H1 (cell line): ENCODE results near the gene RSPH6A. TPM values are rescaled to one million over a fixed set of nuclear protein-coding genes. Genes with fewer than 3 reads are reported as not detected.
A peak's percentile ranks its signal among the peaks of the same experiment; 100 is the strongest.

ENCODE experiments used
- CTCF ChIA-PET: fragments of 300-600 bp; sonication (Branson Sonifier 250); formaldehyde crosslinking; loops from one replicate; lab custom pipeline; 2021; ENCODE audit not compliant: partially characterized antibody; lab: Charles Lee
- POLR2A ChIA-PET: fragments of 300-600 bp; sonication (Branson Sonifier 250); formaldehyde crosslinking; loops from one replicate; lab custom pipeline; 2021; ENCODE audit warnings: inconsistent platforms; ENCODE audit not compliant: partially characterized antibody; lab: Charles Lee
- DNase-seq, 2 experiments: peaks; one replicate each; pipeline versions ENCODE4 v3.0.0 to v3.0.0-alpha.2; 2010 to 2022; ENCODE audit warnings: low spot score in 2 of 2, low read depth in 1 of 2, mixed read lengths in 1 of 2
- FAIRE-seq: peaks from 2 replicates; lab custom pipeline; 2011; peaks lifted over from hg19 to GRCh38; lab: Jason Lieb, UNC
- H2AFZ ChIP-seq: 2 replicates; pipeline ENCODE4 v1.8.1; 2012; ENCODE audit warnings: low read length, inconsistent platforms
- H2AK5ac ChIP-seq: 2 replicates; pipeline ENCODE4 v1.6.1; 2013; ENCODE audit warnings: low read depth, low read length
- H2BK120ac ChIP-seq: replicated peaks from 2 replicates; pipeline ENCODE3; 2013; ENCODE audit warnings: low read depth, low read length, inconsistent platforms
- H2BK12ac ChIP-seq: 2 replicates; pipeline ENCODE4 v1.6.1; 2013; ENCODE audit warnings: low read depth, low read length
- H2BK15ac ChIP-seq: 2 replicates; pipeline ENCODE4 v1.6.1; 2013; ENCODE audit warnings: low read length
- H2BK20ac ChIP-seq: 2 replicates; pipeline ENCODE4 v1.6.1; 2013; ENCODE audit warnings: low read length
- H2BK5ac ChIP-seq: 2 replicates; pipeline ENCODE4 v1.6.1; 2013; ENCODE audit warnings: low read depth, low read length
- H3K14ac ChIP-seq: 2 replicates; pipeline ENCODE4 v1.6.1; 2013; ENCODE audit warnings: inconsistent platforms; ENCODE audit not compliant: insufficient read length
- H3K18ac ChIP-seq: 2 replicates; pipeline ENCODE4 v1.6.1; 2013; ENCODE audit warnings: low read length; ENCODE audit errors: extremely low read depth
- H3K23ac ChIP-seq: 2 replicates; pipeline ENCODE4 v1.6.1; 2013; ENCODE audit warnings: inconsistent platforms; ENCODE audit not compliant: insufficient read length
- H3K23me2 ChIP-seq: 2 replicates; pipeline ENCODE4 v1.6.1; 2013; ENCODE audit warnings: low read depth, low read length
- H3K27ac ChIP-seq: 2 replicates; pipeline ENCODE4 v1.6.1; 2011; ENCODE audit warnings: low read depth, low read length, inconsistent platforms
- H3K27me3 ChIP-seq, 4 experiments: replicated peaks in 1 of 4; 1 replicate in 1 of 4; 2 replicates in 3 of 4; pipeline versions ENCODE4 v1.6.1 to v1.8.1; 2011 to 2013; ENCODE audit warnings: low read length in 3 of 4, mild to moderate bottlenecking in 3 of 4, inconsistent platforms in 2 of 4, mixed read lengths in 2 of 4, moderate library complexity in 1 of 4; ENCODE audit not compliant: control insufficient read depth in 3 of 4, insufficient read depth in 3 of 4; ENCODE audit errors: extremely low read depth in 1 of 4
- H3K36me3 ChIP-seq, 4 experiments: 2 replicates each; pipeline versions ENCODE4 v1.6.1 to v1.8.1; 2011 to 2013; ENCODE audit warnings: mild to moderate bottlenecking in 4 of 4, low read length in 3 of 4, moderate library complexity in 2 of 4, control low read depth in 1 of 4, inconsistent platforms in 1 of 4; ENCODE audit not compliant: insufficient read depth in 4 of 4, control insufficient read depth in 2 of 4
- H3K4ac ChIP-seq: replicated peaks from 2 replicates; pipeline ENCODE3; 2013; ENCODE audit warnings: low read length, low read depth, mixed read lengths, inconsistent platforms; ENCODE audit not compliant: insufficient read length
- H3K4me1 ChIP-seq, 4 experiments: replicated peaks in 1 of 4; 1 replicate in 1 of 4; 2 replicates in 3 of 4; pipeline versions ENCODE4 v1.6.1 to v1.8.1; 2011 to 2013; ENCODE audit warnings: low read length in 3 of 4, inconsistent platforms in 2 of 4, mixed read lengths in 1 of 4; ENCODE audit not compliant: insufficient read depth in 4 of 4, control insufficient read depth in 3 of 4
- H3K4me2 ChIP-seq, 2 experiments: 2 replicates each; pipeline versions ENCODE4 v1.6.1 to v1.8.1; 2011 to 2013; ENCODE audit warnings: low read depth in 2 of 2, low read length in 2 of 2, control low read depth in 1 of 2, inconsistent platforms in 1 of 2, mild to moderate bottlenecking in 1 of 2; ENCODE audit not compliant: insufficient read depth in 1 of 2
- H3K4me3 ChIP-seq, 4 experiments: fragments of 200-600, 300-600 bp in 1 of 4; sonication (generic), shearing (Covaris generic), sonication (Bioruptor Twin) in 1 of 4; 2 replicates each; pipeline versions ENCODE4 v1.5.1 to v1.8.1; 2011 to 2016; ENCODE audit warnings: low read length in 4 of 4, low read depth in 3 of 4, control low read depth in 2 of 4, inconsistent platforms in 2 of 4, mild to moderate bottlenecking in 2 of 4, mixed read lengths in 1 of 4, moderate library complexity in 1 of 4; ENCODE audit not compliant: insufficient read depth in 2 of 4; ENCODE audit errors: extremely low read depth in 1 of 4
- H3K56ac ChIP-seq: replicated peaks from 2 replicates; pipeline ENCODE3; 2013; ENCODE audit warnings: low read depth, mild to moderate bottlenecking, mixed read lengths, low read length, inconsistent platforms; ENCODE audit not compliant: insufficient read length
- H3K79me1 ChIP-seq: 2 replicates; pipeline ENCODE4 v1.6.1; 2013; ENCODE audit warnings: low read depth, low read length, control low read depth
- H3K79me2 ChIP-seq, 2 experiments: 2 replicates each; pipeline versions ENCODE4 v1.6.1 to v1.8.1; 2012 to 2013; ENCODE audit warnings: low read length in 2 of 2, mild to moderate bottlenecking in 2 of 2, inconsistent platforms in 1 of 2; ENCODE audit not compliant: insufficient read depth in 2 of 2, control insufficient read depth in 1 of 2
- H3K9ac ChIP-seq, 4 experiments: replicated peaks in 1 of 4; 1 replicate in 1 of 4; 2 replicates in 3 of 4; pipeline versions ENCODE4 v1.6.1 to v1.8.1; 2011 to 2013; ENCODE audit warnings: low read depth in 3 of 4, low read length in 3 of 4, control low read depth in 2 of 4, mild to moderate bottlenecking in 2 of 4, moderate library complexity in 2 of 4, inconsistent platforms in 1 of 4; ENCODE audit errors: extremely low read depth in 1 of 4
- H3K9me3 ChIP-seq, 2 experiments: 2 replicates each; pipeline versions ENCODE4 v1.6.1 to v1.8.1; 2012 to 2013; ENCODE audit warnings: mild to moderate bottlenecking in 2 of 2, moderate library complexity in 2 of 2, control low read depth in 1 of 2, inconsistent platforms in 1 of 2, low read depth in 1 of 2, low read length in 1 of 2, mixed read lengths in 1 of 2; ENCODE audit not compliant: insufficient read depth in 2 of 2
- H4K20me1 ChIP-seq, 2 experiments: replicated peaks in 1 of 2; 2 replicates each; pipeline versions ENCODE3 to v1.8.1; 2011 to 2013; ENCODE audit warnings: inconsistent platforms in 2 of 2, low read length in 2 of 2, mild to moderate bottlenecking in 1 of 2; ENCODE audit not compliant: insufficient read depth in 2 of 2, control insufficient read depth in 1 of 2
- H4K5ac ChIP-seq: 2 replicates; pipeline ENCODE4 v1.6.1; 2013; ENCODE audit warnings: low read length, low read depth, mixed read lengths, inconsistent platforms; ENCODE audit not compliant: insufficient read length
- H4K8ac ChIP-seq: 2 replicates; pipeline ENCODE4 v1.8.0; 2013; ENCODE audit warnings: mild to moderate bottlenecking, moderate library complexity, low read length, inconsistent platforms; ENCODE audit not compliant: insufficient read depth; ENCODE audit errors: extremely low read depth
- H4K91ac ChIP-seq: replicated peaks from 2 replicates; pipeline ENCODE3; 2013; ENCODE audit warnings: low read length, mixed read lengths, inconsistent platforms; ENCODE audit not compliant: insufficient read length
- ATF3 ChIP-seq: IDR thresholded peaks from 2 replicates; pipeline ENCODE4 v1.6.1; 2011; ENCODE audit warnings: low read depth, mild to moderate bottlenecking, low read length; ENCODE audit not compliant: insufficient read depth
- EZH2 ChIP-seq: fragments of 200-600 bp; sonication (generic); IDR thresholded peaks from 2 replicates; pipeline ENCODE4 v1.7.1; 2012; ENCODE audit warnings: low read depth, mild to moderate bottlenecking, moderate library complexity, low read length, inconsistent platforms; ENCODE audit not compliant: severe bottlenecking
- GABPA ChIP-seq: IDR thresholded peaks from 2 replicates; pipeline ENCODE4 v1.6.1; 2011; ENCODE audit warnings: mild to moderate bottlenecking, low read length, moderate library complexity, borderline replicate concordance; ENCODE audit not compliant: insufficient read depth
- JUND ChIP-seq: IDR thresholded peaks from 2 replicates; pipeline ENCODE4 v1.6.1; 2011; ENCODE audit warnings: mild to moderate bottlenecking, improper control_type of control experiment, low read length
- RAD21 ChIP-seq, 2 experiments: IDR thresholded peaks in 1 of 2; conservative IDR thresholded peaks in 1 of 2; 2 replicates each; pipeline ENCODE4 v1.6.1; 2011; ENCODE audit warnings: low read depth in 2 of 2, low read length in 2 of 2, improper control_type of control experiment in 1 of 2, inconsistent platforms in 1 of 2, mild to moderate bottlenecking in 1 of 2, moderate library complexity in 1 of 2
- SAP30 ChIP-seq: fragments of 300-600 bp; sonication (generic); IDR thresholded peaks from 2 replicates; pipeline ENCODE4 v1.7.1; 2012; ENCODE audit warnings: low read length, moderate library complexity, mild to moderate bottlenecking, inconsistent platforms; ENCODE audit not compliant: insufficient read depth, insufficient replicate concordance
- TAF1 ChIP-seq: IDR thresholded peaks from 2 replicates; pipeline ENCODE4 v1.6.1; 2011; ENCODE audit warnings: mild to moderate bottlenecking, low read depth, low read length
- TAF7 ChIP-seq: optimal IDR thresholded peaks from 2 replicates; pipeline ENCODE3; 2011; ENCODE audit warnings: low read depth, mild to moderate bottlenecking, inconsistent platforms, low read length, moderate library complexity, borderline replicate concordance
- TCF12 ChIP-seq: IDR thresholded peaks from 2 replicates; pipeline ENCODE4 v1.6.1; 2011; ENCODE audit warnings: low read depth, mild to moderate bottlenecking, low read length
- YY1 ChIP-seq: IDR thresholded peaks from 2 replicates; pipeline ENCODE4 v1.6.1; 2011; ENCODE audit warnings: low read depth, mild to moderate bottlenecking, low read length
- WGBS, 2 experiments: shearing (Covaris generic) in 1 of 2; methylation state at CpG; one replicate each; pipeline versions ENCODE4 v1.1.6 to v1.1.7; 2013 to 2015; ENCODE audit warnings: low lambda C conversion rate in 2 of 2, mixed read lengths in 2 of 2, inconsistent platforms in 1 of 2, low coverage in 1 of 2, missing lambda C conversion rate in 1 of 2; ENCODE audit not compliant: insufficient replicate concordance in 2 of 2, insufficient coverage in 1 of 2, insufficient read length in 1 of 2; ENCODE audit errors: extremely low coverage in 1 of 2, missing lambda C conversion rate in 1 of 2; 5-methylcytosine and 5-hydroxymethylcytosine counted together
- polyA plus RNA-seq, 7 experiments: library from polyadenylated mRNA; depleted of rRNA in 3 of 7; stranded (reverse) in 5 of 7; unstranded in 2 of 7; fragments of >200 nt in 5 of 7; fragments of 200-250 nt in 2 of 7; gene quantifications; 1 replicate in 5 of 7; 2 replicates in 1 of 7; 4 replicates in 1 of 7; pipeline versions ENCODE4 v1.2.1 to v1.2.3, GENCODE V29; 2011 to 2013; ENCODE audit warnings: missing spikeins in 2 of 7, mixed read lengths in 2 of 7
- total RNA-seq: library from RNA; stranded (reverse); fragmentation: NEBNext Ultra II Directional; extraction: Animal tissue kit (Norgen Biotek cat#: 25700); gene quantifications from 2 replicates; pipeline ENCODE4 v1.2.1, GENCODE V29; 2021

Gene RSPH6A
- total and polyA plus RNA-seq, 2 of the 8 experiments (the other 6 are each of a cell fraction or from before 2014, with no cell fraction given) = 0.05 to 0.19 TPM

- Histone ChIP-seq H4K20me1 (peaks cover 0 to 7% of the 10 kb centered on the region in 2 experiments), H3K18ac (no peak within 1 kb of the TSS; the same call in 1 of the 2 replicates), H3K79me2 (peaks cover 0 to 12% of the 10 kb centered on the region in 2 experiments; a peak in 2 of 4 replicates), H2BK12ac (0 out of 2 replicates have a peak within 1 kb of the TSS, but pooled peaks have one; percentile 31), H3K4me2 (peak within 1 kb of the TSS; percentile 95 to 99), H2BK5ac (no peak within 1 kb of the TSS), H2BK120ac (no peak within 1 kb of the TSS), H4K8ac (peak within 1 kb of the TSS; percentile 98), H3K4me1 (peaks cover 0 to 6% (median 4%) of the 10 kb centered on the region in 4 experiments; a peak in 3 of 7 replicates), H2BK15ac (no peak within 1 kb of the TSS), H4K5ac (peak within 1 kb of the TSS; percentile 75), H2AFZ (no peak within 1 kb of the TSS; the same call in 1 of the 2 replicates), H3K9ac (peak within 1 kb of the TSS; percentile 80 to 98 (median 92)), H3K23ac (no peak within 1 kb of the TSS), H2BK20ac (no peak within 1 kb of the TSS), H3K27ac (peak within 1 kb of the TSS; percentile 83; the same call in 1 of the 2 replicates), H3K79me1 (peaks cover 10% of the 10 kb centered on the region), H3K36me3 (peaks cover 0 to 14% (median 10%) of the 10 kb centered on the region in 4 experiments; a peak in 6 of 8 replicates), H3K4ac (no peak within 1 kb of the TSS), H2AK5ac (no peak within 1 kb of the TSS), H3K27me3 (no peaks in the 10 kb centered on the region), H3K9me3 (no peaks in the 10 kb centered on the region), H3K14ac (no peak within 1 kb of the TSS), H3K56ac (peak within 1 kb of the TSS; percentile 92), H3K23me2 (peaks cover 4% of the 10 kb centered on the region; the same call in 1 of the 2 replicates), H4K91ac (no peak within 1 kb of the TSS), H3K4me3 (peak within 1 kb of the TSS; percentile 67 to 100 (median 86))
- CTCF ChIA-PET = interaction anchor here (0.6 to 2.1 kb wide), 9 partner anchors 9 to 149 kb away, joined by 3 to 7 read pairs (median 4); partner anchors contain the start of genes IRF2BP1 and SIX5
- peak; percentile 97 to 100 for DNase-seq
- FAIRE-seq = peak; percentile 69
- POLR2A ChIA-PET = interaction anchor here (0.6 to 4.3 kb wide), 19 partner anchors 11 to 475 kb away, joined by 3 to 39 read pairs (median 4); partner anchors contain the start of genes DMPK, FOXA3, QPCTL and RSPH6A
- 1% methylated on average over 34 of the region's 86 CpGs; no CpG with 5 or more reads in 1 of the 2 experiments for WGBS, 2 experiments
- TF ChIP-seq SAP30 = no peak
- peak; percentile 82; the same call in 1 of the 2 replicates for TF ChIP-seq GABPA
- TF ChIP-seq EZH2 = no peak
- no peak for TF ChIP-seq RAD21 (IDR thresholded peaks at IDR 0.05 in 1 of 2, conservative IDR thresholded peaks at IDR 0.05 in 1 of 2; ENCODE audit: low read depth in 2 of 2, low read length in 2 of 2)
- TF ChIP-seq JUND = no peak
- no peak for TF ChIP-seq TCF12
- TF ChIP-seq TAF7 = peak; percentile 51
- TF ChIP-seq ATF3 = no peak
- TF ChIP-seq TAF1 = peak; percentile 82
- TF ChIP-seq YY1 = peak; percentile 93
Observed at GRCh38 chr19:45792470-45793177, 22.5 kb downstream of the RSPH6A start, which contains the start of gene DMWD. Gene DMWD, minus strand, starts transcription at chr19:45792845. Its CDS starts 89 bp downstream, at chr19:45792756.
